K562 (cell line): ENCODE measurements around the gene GRAMD2B.

Experiments
- CREB1 ChIP-seq, 2 experiments: sonication (generic) in 1 of 2; formaldehyde crosslinking in 1 of 2; IDR thresholded peaks; 2 replicates each; pipeline versions ENCODE4 v1.6.1 to v1.8.0; 2012 to 2022; ENCODE audit warnings: inconsistent platforms in 1 of 2, mild to moderate bottlenecking in 1 of 2, missing genetic modification reagents in 1 of 2, moderate library complexity in 1 of 2
- FIP1L1 ChIP-seq: fragments of 200-400 bp; formaldehyde crosslinking; IDR thresholded peaks from 2 replicates; pipeline ENCODE4 v1.6.1; 2018; ENCODE audit warnings: mild to moderate bottlenecking, low read depth, low read length; ENCODE audit not compliant: poor library complexity, severe bottlenecking
- HMGN3 ChIP-seq: IDR thresholded peaks from 2 replicates; pipeline ENCODE4 v1.6.1; 2011; ENCODE audit warnings: borderline replicate concordance, low read depth, mild to moderate bottlenecking, mixed read lengths, low read length; ENCODE audit not compliant: insufficient read length; ENCODE audit errors: extremely low read depth
- SMARCE1 ChIP-seq: fragments of 450-650 bp; IDR thresholded peaks from 2 replicates; pipeline ENCODE4 v1.7.1; 2016; ENCODE audit warnings: mild to moderate bottlenecking
- ZFP30 ChIP-seq: fragments of 250-450 bp; sonication (Bioruptor Pico); IDR thresholded peaks from 2 replicates; pipeline ENCODE4 v1.8.0; 2022; ENCODE audit warnings: moderate library complexity, mild to moderate bottlenecking, inconsistent platforms, borderline replicate concordance
- ZKSCAN8 ChIP-seq: fragments of 200-800 bp; sonication (Bioruptor generic); IDR thresholded peaks from 2 replicates; pipeline ENCODE4 v1.6.1; 2016; ENCODE audit warnings: missing genetic modification characterization, missing compliant biosample characterization
- TF ChIP-seq, protein P1 (sequence below): sonication (generic); formaldehyde crosslinking; IDR thresholded peaks from 2 replicates; pipeline ENCODE4 v1.5.0; 2020; ENCODE audit warnings: missing genetic modification reagents

DNA sequence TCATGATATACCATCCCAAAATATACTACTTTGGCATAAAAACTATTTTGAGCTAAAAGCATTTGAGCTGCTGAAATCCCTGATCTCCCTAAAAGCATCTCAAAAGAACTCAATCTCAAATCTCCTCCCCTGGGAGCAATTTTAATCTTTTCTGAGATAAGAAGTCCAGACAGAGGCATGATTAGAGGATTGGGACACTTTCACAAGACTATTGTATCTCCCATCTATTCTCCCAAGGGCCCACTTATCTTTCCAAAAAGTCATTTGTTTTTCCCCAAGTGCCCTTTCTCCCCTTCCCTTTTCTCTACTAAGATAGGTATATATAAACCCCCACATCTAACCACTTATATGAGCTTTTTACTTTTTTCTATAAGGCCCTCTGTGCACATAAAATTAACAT, 92.1 kb downstream of the GRAMD2B start:
- TF ChIP-seq, protein P1, sequence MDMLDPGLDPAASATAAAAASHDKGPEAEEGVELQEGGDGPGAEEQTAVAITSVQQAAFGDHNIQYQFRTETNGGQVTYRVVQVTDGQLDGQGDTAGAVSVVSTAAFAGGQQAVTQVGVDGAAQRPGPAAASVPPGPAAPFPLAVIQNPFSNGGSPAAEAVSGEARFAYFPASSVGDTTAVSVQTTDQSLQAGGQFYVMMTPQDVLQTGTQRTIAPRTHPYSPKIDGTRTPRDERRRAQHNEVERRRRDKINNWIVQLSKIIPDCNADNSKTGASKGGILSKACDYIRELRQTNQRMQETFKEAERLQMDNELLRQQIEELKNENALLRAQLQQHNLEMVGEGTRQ (CRISPR knock-in tag), result no peak
- TF ChIP-seq FIP1L1, result no peak
- TF ChIP-seq SMARCE1, result no peak
- no peak for TF ChIP-seq HMGN3
- TF ChIP-seq ZKSCAN8, result no peak
- no peak for TF ChIP-seq CREB1 (IDR thresholded peaks at IDR 0.05)
- TF ChIP-seq CREB1 (CRISPR knock-in tag; IDR thresholded peaks at IDR 0.05), result no peak
- no peak for TF ChIP-seq ZFP30 (CRISPR knock-in tag)
